H9 (cell line): ENCODE results near the gene EID2. TPM values are rescaled to one million over a fixed set of nuclear protein-coding genes. Genes with fewer than 3 reads are reported as not detected.

Source experiments
- DNase-seq: peaks from one replicate; pipeline ENCODE4 v3.0.0-alpha.2; 2017
- H2AFZ ChIP-seq: one replicate; pipeline ENCODE4 v1.6.1; 2013; ENCODE audit warnings: mild to moderate bottlenecking, low read length, control low read depth, moderate library complexity
- H2AK5ac ChIP-seq: 2 replicates; pipeline ENCODE4 v1.6.1; 2013; ENCODE audit warnings: low read length, control low read depth, mixed read lengths; ENCODE audit not compliant: insufficient read length
- H2BK120ac ChIP-seq: one replicate; pipeline ENCODE4 v1.6.1; 2013; ENCODE audit warnings: low read depth, mild to moderate bottlenecking, low read length, control low read depth, inconsistent platforms; ENCODE audit not compliant: poor library complexity, severe bottlenecking
- H2BK12ac ChIP-seq: 2 replicates; pipeline ENCODE4 v1.6.1; 2013; ENCODE audit warnings: low read length, control low read depth, mixed read lengths, low read depth; ENCODE audit not compliant: insufficient read length
- H2BK15ac ChIP-seq: 2 replicates; pipeline ENCODE4 v1.6.1; 2013; ENCODE audit warnings: low read depth, low read length, control low read depth
- H2BK20ac ChIP-seq: one replicate; pipeline ENCODE4 v1.6.1; 2013; ENCODE audit warnings: low read depth, mild to moderate bottlenecking, low read length, control low read depth, inconsistent platforms; ENCODE audit not compliant: poor library complexity, severe bottlenecking
- H2BK5ac ChIP-seq: 2 replicates; pipeline ENCODE4 v1.6.1; 2013; ENCODE audit warnings: low read length, control low read depth, mixed read lengths; ENCODE audit not compliant: insufficient read length
- H3K14ac ChIP-seq: 2 replicates; pipeline ENCODE4 v1.6.1; 2013; ENCODE audit warnings: low read length, control low read depth; ENCODE audit not compliant: insufficient read depth
- H3K18ac ChIP-seq: 2 replicates; pipeline ENCODE4 v1.6.1; 2013; ENCODE audit warnings: low read depth, mild to moderate bottlenecking, mixed read lengths, low read length, control low read depth; ENCODE audit not compliant: insufficient read length
- H3K23ac ChIP-seq: 2 replicates; pipeline ENCODE4 v1.6.1; 2013; ENCODE audit warnings: low read length, control low read depth, mixed read lengths, low read depth; ENCODE audit not compliant: insufficient read length
- H3K23me2 ChIP-seq: 2 replicates; pipeline ENCODE4 v1.6.1; 2013; ENCODE audit warnings: low read depth, mild to moderate bottlenecking, mixed read lengths, low read length, control low read depth; ENCODE audit not compliant: insufficient read length, poor library complexity, severe bottlenecking
- H3K27ac ChIP-seq: 2 replicates; pipeline ENCODE4 v1.5.1; 2013; ENCODE audit warnings: low read length, control low read depth, mixed read lengths, low read depth; ENCODE audit not compliant: insufficient read length
- H3K27me3 ChIP-seq: 2 replicates; pipeline ENCODE4 v1.6.1; 2013; ENCODE audit warnings: low read length, control low read depth, inconsistent platforms; ENCODE audit not compliant: insufficient read depth
- H3K4ac ChIP-seq: 2 replicates; pipeline ENCODE4 v1.6.1; 2013; ENCODE audit warnings: low read depth, mild to moderate bottlenecking, control low read depth, inconsistent platforms, low read length, moderate library complexity
- H3K4me1 ChIP-seq: 2 replicates; pipeline ENCODE4 v1.6.1; 2013; ENCODE audit warnings: low read length, control low read depth, inconsistent platforms; ENCODE audit not compliant: insufficient read depth
- H3K4me2 ChIP-seq: 2 replicates; pipeline ENCODE4 v1.6.1; 2013; ENCODE audit warnings: low read length, control low read depth, mixed read lengths; ENCODE audit not compliant: insufficient read length, insufficient read depth
- H3K56ac ChIP-seq: 2 replicates; pipeline ENCODE4 v1.6.1; 2013; ENCODE audit warnings: low read depth, mild to moderate bottlenecking, mixed read lengths, low read length, control low read depth; ENCODE audit not compliant: insufficient read length
- H3K79me1 ChIP-seq: 2 replicates; pipeline ENCODE4 v1.6.1; 2013; ENCODE audit warnings: low read depth, mild to moderate bottlenecking, moderate library complexity, low read length, control low read depth, inconsistent platforms; ENCODE audit not compliant: insufficient read depth, poor library complexity, severe bottlenecking
- H3K79me2 ChIP-seq: 2 replicates; pipeline ENCODE4 v1.6.1; 2013; ENCODE audit warnings: low read length, control low read depth, inconsistent platforms; ENCODE audit not compliant: insufficient read depth
- H3K9ac ChIP-seq: 2 replicates; pipeline ENCODE4 v1.6.1; 2013; ENCODE audit warnings: low read length, control low read depth, mixed read lengths; ENCODE audit not compliant: insufficient read length; ENCODE audit errors: extremely low read depth
- H3K9me3 ChIP-seq: one replicate; pipeline ENCODE4 v1.6.1; 2013; ENCODE audit warnings: low read depth, low read length, inconsistent platforms; ENCODE audit not compliant: control insufficient read depth
- H3T11ph ChIP-seq: one replicate; pipeline ENCODE4 v1.6.1; 2013; ENCODE audit warnings: mild to moderate bottlenecking, low read length, control low read depth, inconsistent platforms
- H4K20me1 ChIP-seq: one replicate; pipeline ENCODE4 v1.6.1; 2013; ENCODE audit not compliant: control insufficient read depth, insufficient read length, insufficient read depth
- H4K5ac ChIP-seq: 2 replicates; pipeline ENCODE4 v1.6.1; 2013; ENCODE audit warnings: low read depth, mild to moderate bottlenecking, mixed read lengths, low read length, control low read depth; ENCODE audit not compliant: insufficient read length
- H4K8ac ChIP-seq: replicated peaks from 2 replicates; pipeline ENCODE4 v1.6.1; 2013; ENCODE audit warnings: low read length, control low read depth, mixed read lengths, low read depth; ENCODE audit not compliant: insufficient read length
- H4K91ac ChIP-seq: 2 replicates; pipeline ENCODE4 v1.6.1; 2013; ENCODE audit warnings: low read depth, mild to moderate bottlenecking, moderate library complexity, mixed read lengths, low read length, control low read depth; ENCODE audit not compliant: insufficient read length
- H3K27ac Mint-ChIP-seq, 3 experiments: 2 replicates in 2 of 3; 3 replicates in 1 of 3; pipeline ENCODE4 v1.8.0; 2020 to 2021; ENCODE audit warnings: mixed read lengths in 3 of 3, mild to moderate bottlenecking in 1 of 3, moderate library complexity in 1 of 3
- H3K27me3 Mint-ChIP-seq: 2 replicates; pipeline ENCODE4 v1.8.0; 2021; ENCODE audit warnings: low read depth, mild to moderate bottlenecking, moderate library complexity, mixed read lengths
- H3K36me3 Mint-ChIP-seq, 3 experiments: 2 replicates in 2 of 3; 3 replicates in 1 of 3; pipeline ENCODE4 v1.8.0; 2020 to 2021; ENCODE audit warnings: low read depth in 3 of 3, mixed read lengths in 3 of 3; ENCODE audit not compliant: insufficient read depth in 1 of 3
- H3K4me1 Mint-ChIP-seq, 2 experiments: 2 replicates each; pipeline ENCODE4 v1.8.0; 2020; ENCODE audit warnings: mixed read lengths in 2 of 2
- H3K4me3 Mint-ChIP-seq, 2 experiments: 2 replicates in 1 of 2; 3 replicates in 1 of 2; pipeline ENCODE4 v1.8.0; 2020 to 2021; ENCODE audit warnings: mild to moderate bottlenecking in 2 of 2, mixed read lengths in 2 of 2, moderate library complexity in 1 of 2
- H3K9me3 Mint-ChIP-seq, 2 experiments: 2 replicates in 1 of 2; 3 replicates in 1 of 2; pipeline ENCODE4 v1.8.0; 2020; ENCODE audit warnings: mild to moderate bottlenecking in 2 of 2, mixed read lengths in 2 of 2, moderate library complexity in 1 of 2
- CTCF ChIP-seq: fragments of 200-600 bp; sonication (generic); conservative IDR thresholded peaks from 3 replicates; pipeline ENCODE4 v1.8.0; 2021; ENCODE audit warnings: antibody characterized with exemption, mild to moderate bottlenecking
- WGBS: extraction: QIAGEN DNeasy Blood & Tissue Kit; methylation state at CpG from one replicate; pipeline ENCODE4 v1.1.7; 2013; ENCODE audit warnings: missing lambda C conversion rate, low lambda C conversion rate, mixed read lengths; ENCODE audit not compliant: insufficient read length; ENCODE audit errors: extremely low coverage; 5-methylcytosine and 5-hydroxymethylcytosine counted together
- total RNA-seq: library from RNA; stranded (reverse); gene quantifications from 2 replicates; pipeline ENCODE4 v1.2.1, GENCODE V29; 2021

EID2 gene
- total RNA-seq, 1 experiment from 2014 or later = 18.8 TPM

GRCh38 chr19:39555883-39556282 lies 15.9 kb upstream of the EID2 start:
- H4K5ac ChIP-seq = no peak overlapping the region
- H3K9me3 ChIP-seq = no peaks in the 10 kb centered on the region
- no peaks in the 10 kb centered on the region for H3K79me1 ChIP-seq
- H4K20me1 ChIP-seq = no peaks in the 10 kb centered on the region
- no peak overlapping the region for H3K14ac ChIP-seq
- H2AFZ ChIP-seq = no peak overlapping the region
- H3K4me1 ChIP-seq = no peaks in the 10 kb centered on the region
- H2BK20ac ChIP-seq = no peak overlapping the region
- H2BK15ac ChIP-seq = no peak overlapping the region
- H3K9ac ChIP-seq = no peak overlapping the region
- no peak overlapping the region for H2AK5ac ChIP-seq
- H2BK12ac ChIP-seq = no peak overlapping the region
- no peak overlapping the region for H3K23ac ChIP-seq
- H2BK120ac ChIP-seq = no peak overlapping the region
- Mint-ChIP-seq H3K27me3 (peaks cover 6% of the 10 kb centered on the region), H3K4me1 (no peaks in the 10 kb centered on the region), H3K36me3 (no peaks in the 10 kb centered on the region), H3K4me3 (no peak overlapping the region), H3K27ac (no peak overlapping the region), H3K9me3 (no peaks in the 10 kb centered on the region)
- no peak overlapping the region for H2BK5ac ChIP-seq
- no peak overlapping the region for H4K91ac ChIP-seq
- H3T11ph ChIP-seq = no peak overlapping the region
- no peak overlapping the region for H3K27ac ChIP-seq
- DNase-seq = no peak
- no peak overlapping the region for H3K18ac ChIP-seq
- no peak overlapping the region for H3K4ac ChIP-seq
- H3K4me2 ChIP-seq = no peak overlapping the region
- no CpG with 5 or more reads among the region's 1 CpG for WGBS
- H4K8ac ChIP-seq = no peak overlapping the region
- H3K79me2 ChIP-seq = no peaks in the 10 kb centered on the region
- no peaks in the 10 kb centered on the region for H3K23me2 ChIP-seq
- no peaks in the 10 kb centered on the region for H3K27me3 ChIP-seq
- TF ChIP-seq CTCF = no peak
- H3K56ac ChIP-seq = no peak overlapping the region
